ENCODE results near the gene ITGA7.

Gene ITGA7

DNA sequence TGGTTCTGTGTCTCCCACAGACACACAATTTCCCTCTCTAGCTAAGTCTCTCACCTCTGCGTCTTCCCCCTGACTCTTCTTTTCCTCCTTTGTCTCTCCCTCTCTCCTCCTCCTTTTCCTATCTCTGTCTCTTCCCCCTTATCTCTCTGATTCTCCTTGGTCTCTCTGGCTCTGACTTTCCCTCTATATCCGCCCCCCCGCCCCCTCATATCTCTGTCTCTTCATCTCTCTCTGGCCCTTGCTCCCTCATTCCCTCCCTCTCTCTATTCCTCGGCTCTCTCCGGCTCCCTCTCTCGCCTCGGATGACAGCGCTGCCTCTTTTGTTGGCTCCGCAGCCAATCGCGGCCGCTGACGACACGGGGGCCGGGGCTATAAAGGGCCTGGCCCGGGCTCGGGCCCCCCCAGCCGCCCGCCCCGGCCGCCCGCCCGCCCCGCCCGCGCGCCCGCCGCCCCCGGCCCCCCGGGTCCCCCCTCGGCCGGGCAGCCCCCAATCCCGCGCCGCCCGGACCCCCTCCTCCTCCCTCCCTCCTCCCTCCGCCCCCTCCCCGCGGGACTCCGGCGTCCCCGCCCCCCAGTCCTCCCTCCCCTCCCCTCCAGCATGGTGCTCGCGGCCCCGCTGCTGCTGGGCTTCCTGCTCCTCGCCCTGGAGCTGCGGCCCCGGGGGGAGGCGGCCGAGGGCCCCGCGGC, 35.2 kb upstream of the ITGA7 start, which contains the start of gene GDF11:
TSS of gene GDF11 (plus strand) at position 404 of the 687 bp plus-strand sequence. CDS start at position 599, 195 bp downstream.
- H3K27me3 ChIP-seq (ENCODE audit: control insufficient read depth in 2 of 2, insufficient read depth in 2 of 2, low read length in 2 of 2): peaks cover 5 to 10% of the 10 kb centered on the region in 2 donors
- H3K4me1 ChIP-seq (ENCODE audit: control insufficient read depth in 2 of 2, insufficient read depth in 2 of 2, low read length in 2 of 2): peaks cover 15 to 17% of the 10 kb centered on the region in 2 donors
- peak within 1 kb of the TSS; percentile 47 to 57 for H3K9ac ChIP-seq (ENCODE audit: low read depth in 1 of 2, low read length in 2 of 2)
- no peaks in the 10 kb centered on the region for H3K9me3 ChIP-seq (ENCODE audit: control insufficient read depth in 2 of 2, low read length in 2 of 2)
- peak within 1 kb of the TSS in 1 of 2 donors; percentile 23 for H3K27ac ChIP-seq (ENCODE audit: low read depth in 2 of 2, low read length in 2 of 2)
- peak within 1 kb of the TSS; percentile 66 to 72 for H3K4me3 ChIP-seq (ENCODE audit: low read length in 2 of 2)
- H3K36me3 ChIP-seq (ENCODE audit: control insufficient read depth in 2 of 2, insufficient read depth in 2 of 2, low read length in 2 of 2): no peaks in the 10 kb centered on the region

DNA sequence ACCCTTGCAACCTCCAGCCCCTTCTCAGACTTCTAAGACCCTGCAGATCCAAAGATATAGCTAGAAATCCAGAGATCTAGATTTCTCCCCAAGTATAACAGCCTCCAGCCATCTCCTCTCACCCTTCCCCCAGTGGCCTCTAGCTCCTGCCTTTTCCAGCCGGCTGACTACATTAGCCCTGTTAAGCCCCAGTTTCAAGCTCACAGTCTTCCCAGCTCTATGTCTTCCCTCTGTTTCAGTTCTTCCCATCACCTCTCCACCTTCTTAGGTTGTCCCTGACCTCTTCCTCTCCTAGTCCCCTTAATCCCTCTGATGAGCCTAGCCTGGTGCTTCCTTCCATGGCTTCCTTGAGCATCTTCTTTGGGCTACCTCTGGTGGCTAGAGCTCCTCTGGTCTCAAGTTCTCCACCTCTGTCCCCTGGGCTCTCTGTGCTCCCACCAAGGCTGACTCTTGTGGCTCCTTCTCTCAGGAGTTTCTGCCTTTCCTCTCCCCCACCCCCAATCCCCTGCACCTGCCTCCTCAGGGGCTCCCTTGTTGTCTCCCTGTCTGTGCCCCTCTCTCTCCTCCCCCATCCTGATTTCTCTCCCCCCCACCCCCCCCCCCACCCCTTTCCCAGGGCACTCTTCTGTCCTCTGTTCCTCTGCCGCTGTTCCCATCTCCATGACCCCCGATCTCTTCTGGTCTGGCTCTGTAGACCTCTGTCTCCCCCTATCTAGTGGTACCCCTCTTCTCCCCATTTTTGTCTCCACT, 34.4 kb upstream of the ITGA7 start:
- Histone ChIP-seq H3K9me3 (ENCODE audit: control insufficient read depth in 2 of 2, low read length in 2 of 2) (no peaks in the 10 kb centered on the region), H3K27me3 (ENCODE audit: control insufficient read depth in 2 of 2, insufficient read depth in 2 of 2, low read length in 2 of 2) (peaks cover 5 to 10% of the 10 kb centered on the region in 2 donors), H3K4me3 (ENCODE audit: low read length in 2 of 2) (peak overlapping the region in 1 of 2 donors; percentile 53), H3K27ac (ENCODE audit: low read depth in 2 of 2, low read length in 2 of 2) (peak overlapping the region in 1 of 2 donors; percentile 6), H3K4me1 (ENCODE audit: control insufficient read depth in 2 of 2, insufficient read depth in 2 of 2, low read length in 2 of 2) (peaks cover 16 to 24% of the 10 kb centered on the region in 2 donors), H3K36me3 (ENCODE audit: control insufficient read depth in 2 of 2, insufficient read depth in 2 of 2, low read length in 2 of 2) (no peaks in the 10 kb centered on the region), H3K9ac (ENCODE audit: low read depth in 1 of 2, low read length in 2 of 2) (no peak overlapping the region)

DNA sequence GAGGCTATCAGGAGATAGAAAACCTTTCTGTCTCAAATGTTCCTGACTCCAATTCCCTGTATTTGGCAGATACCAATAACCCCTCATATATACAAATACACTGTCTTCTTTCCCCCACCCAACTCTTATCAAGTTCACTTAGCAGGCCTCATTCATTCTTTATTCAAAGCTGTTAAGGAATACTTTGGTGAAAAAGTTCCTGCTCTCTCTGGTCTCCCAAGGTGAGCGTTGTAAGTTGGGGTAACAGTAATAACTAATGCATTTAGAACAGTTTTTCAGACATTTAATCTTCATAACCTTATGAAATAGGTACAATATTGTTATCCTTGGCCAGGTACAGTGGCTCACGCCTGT, 31.3 kb upstream of the ITGA7 start:
- Histone ChIP-seq H3K9ac (ENCODE audit: low read depth in 1 of 2, low read length in 2 of 2) (no peak overlapping the region), H3K27ac (ENCODE audit: low read depth in 2 of 2, low read length in 2 of 2) (no peak overlapping the region), H3K4me3 (ENCODE audit: low read length in 2 of 2) (peak overlapping the region in 1 of 2 donors; percentile 78)

DNA sequence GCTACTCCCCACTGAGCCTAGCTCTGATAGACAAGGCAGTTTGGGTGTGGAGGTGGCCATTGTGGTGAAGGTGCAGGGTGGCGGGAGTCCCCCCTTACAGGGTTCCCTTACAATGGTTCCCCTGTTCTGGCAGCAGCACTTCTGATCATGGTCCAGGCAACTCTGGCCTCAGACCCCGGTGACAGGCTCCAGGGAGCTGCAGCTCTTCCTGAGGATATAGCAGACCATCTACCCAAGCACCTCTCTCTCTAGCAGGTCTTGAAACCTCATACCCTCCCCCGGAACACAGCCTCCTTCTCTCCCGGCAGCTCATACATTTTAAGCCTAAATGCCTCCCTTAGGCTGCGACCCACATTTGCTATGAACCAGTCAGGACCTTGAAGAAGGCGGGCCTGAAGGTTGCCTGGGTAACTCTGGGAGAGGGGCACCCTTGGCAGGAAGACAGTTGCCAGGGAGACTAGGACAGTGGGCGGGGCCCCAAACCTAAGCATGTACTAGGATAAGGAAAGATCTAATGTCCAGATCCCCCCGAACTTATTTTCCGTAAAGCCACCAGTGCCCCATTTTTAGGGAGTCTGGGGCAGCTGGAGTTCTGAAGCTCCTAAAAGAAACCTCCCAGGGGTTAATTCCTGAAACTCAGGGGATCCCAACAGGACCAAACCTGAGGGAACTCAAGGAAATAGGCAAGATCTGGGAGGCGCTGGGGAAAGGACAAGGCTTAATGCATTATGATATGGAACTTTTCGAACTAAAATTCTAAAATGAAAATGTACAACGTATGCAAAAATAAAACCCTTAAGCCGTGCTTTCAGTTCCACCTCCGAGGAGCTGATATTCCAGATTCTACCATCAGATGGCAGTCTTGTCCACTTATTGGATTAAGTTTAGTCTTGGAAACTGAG, 30.7 kb upstream of the ITGA7 start:
- Histone ChIP-seq H3K4me3 (ENCODE audit: low read length in 2 of 2) (peak overlapping the region; percentile 67 to 78), H3K4me1 (ENCODE audit: control insufficient read depth in 2 of 2, insufficient read depth in 2 of 2, low read length in 2 of 2) (peaks cover 13 to 18% of the 10 kb centered on the region in 2 donors), H3K36me3 (ENCODE audit: control insufficient read depth in 2 of 2, insufficient read depth in 2 of 2, low read length in 2 of 2) (no peaks in the 10 kb centered on the region), H3K9ac (ENCODE audit: low read depth in 1 of 2, low read length in 2 of 2) (peak overlapping the region; percentile 56 to 66), H3K27ac (ENCODE audit: low read depth in 2 of 2, low read length in 2 of 2) (peak overlapping the region; percentile 44 to 64), H3K9me3 (ENCODE audit: control insufficient read depth in 2 of 2, low read length in 2 of 2) (no peaks in the 10 kb centered on the region), H3K27me3 (ENCODE audit: control insufficient read depth in 2 of 2, insufficient read depth in 2 of 2, low read length in 2 of 2) (peaks cover 0 to 5% of the 10 kb centered on the region in 2 donors)

More for the DNA sequence above, 31.3 kb upstream of the ITGA7 start:
- peaks cover 16 to 21% of the 10 kb centered on the region in 2 donors for H3K4me1 ChIP-seq (ENCODE audit: control insufficient read depth in 2 of 2, insufficient read depth in 2 of 2, low read length in 2 of 2)
- H3K9me3 ChIP-seq (ENCODE audit: control insufficient read depth in 2 of 2, low read length in 2 of 2): no peaks in the 10 kb centered on the region
- H3K27me3 ChIP-seq (ENCODE audit: control insufficient read depth in 2 of 2, insufficient read depth in 2 of 2, low read length in 2 of 2): peaks cover 0 to 5% of the 10 kb centered on the region in 2 donors
- no peaks in the 10 kb centered on the region for H3K36me3 ChIP-seq (ENCODE audit: control insufficient read depth in 2 of 2, insufficient read depth in 2 of 2, low read length in 2 of 2)

DNA sequence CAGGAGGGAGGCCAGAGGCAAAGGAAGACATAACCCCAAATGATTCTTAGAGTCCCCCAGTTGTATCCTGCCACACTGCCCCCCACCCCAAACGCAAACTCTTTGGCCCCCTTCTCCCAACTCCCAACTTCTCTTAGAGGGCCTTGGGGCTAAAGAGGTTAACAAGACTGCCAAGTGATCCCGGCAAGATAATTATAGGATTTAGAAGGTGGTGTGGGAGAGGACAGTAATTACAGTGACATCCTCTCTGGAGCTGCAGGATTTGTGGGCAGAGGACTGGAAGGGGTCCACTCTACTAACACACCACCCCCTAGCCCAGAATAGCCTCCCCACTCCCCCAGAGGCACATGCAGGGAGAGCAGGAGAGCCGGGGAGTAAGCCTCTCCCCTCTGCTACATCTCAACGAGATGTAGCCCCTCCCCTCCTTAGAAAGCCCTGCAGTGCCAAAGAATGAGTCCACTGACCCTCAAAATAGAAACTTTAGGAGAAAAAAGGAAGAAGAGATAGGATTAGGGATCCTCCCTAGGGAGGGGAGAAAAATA, 29.9 kb upstream of the ITGA7 start:
- H3K36me3 ChIP-seq (ENCODE audit: control insufficient read depth in 2 of 2, insufficient read depth in 2 of 2, low read length in 2 of 2): no peaks in the 10 kb centered on the region
- no peaks in the 10 kb centered on the region for H3K9me3 ChIP-seq (ENCODE audit: control insufficient read depth in 2 of 2, low read length in 2 of 2)
- peak overlapping the region in 1 of 2 donors; percentile 78 for H3K4me3 ChIP-seq (ENCODE audit: low read length in 2 of 2)
- H3K27ac ChIP-seq (ENCODE audit: low read depth in 2 of 2, low read length in 2 of 2): peak overlapping the region; percentile 44 to 64
- H3K27me3 ChIP-seq (ENCODE audit: control insufficient read depth in 2 of 2, insufficient read depth in 2 of 2, low read length in 2 of 2): peaks cover 0 to 5% of the 10 kb centered on the region in 2 donors
- peaks cover 11 to 18% of the 10 kb centered on the region in 2 donors for H3K4me1 ChIP-seq (ENCODE audit: control insufficient read depth in 2 of 2, insufficient read depth in 2 of 2, low read length in 2 of 2)
- H3K9ac ChIP-seq (ENCODE audit: low read depth in 1 of 2, low read length in 2 of 2): peak overlapping the region; percentile 56 to 66

DNA sequence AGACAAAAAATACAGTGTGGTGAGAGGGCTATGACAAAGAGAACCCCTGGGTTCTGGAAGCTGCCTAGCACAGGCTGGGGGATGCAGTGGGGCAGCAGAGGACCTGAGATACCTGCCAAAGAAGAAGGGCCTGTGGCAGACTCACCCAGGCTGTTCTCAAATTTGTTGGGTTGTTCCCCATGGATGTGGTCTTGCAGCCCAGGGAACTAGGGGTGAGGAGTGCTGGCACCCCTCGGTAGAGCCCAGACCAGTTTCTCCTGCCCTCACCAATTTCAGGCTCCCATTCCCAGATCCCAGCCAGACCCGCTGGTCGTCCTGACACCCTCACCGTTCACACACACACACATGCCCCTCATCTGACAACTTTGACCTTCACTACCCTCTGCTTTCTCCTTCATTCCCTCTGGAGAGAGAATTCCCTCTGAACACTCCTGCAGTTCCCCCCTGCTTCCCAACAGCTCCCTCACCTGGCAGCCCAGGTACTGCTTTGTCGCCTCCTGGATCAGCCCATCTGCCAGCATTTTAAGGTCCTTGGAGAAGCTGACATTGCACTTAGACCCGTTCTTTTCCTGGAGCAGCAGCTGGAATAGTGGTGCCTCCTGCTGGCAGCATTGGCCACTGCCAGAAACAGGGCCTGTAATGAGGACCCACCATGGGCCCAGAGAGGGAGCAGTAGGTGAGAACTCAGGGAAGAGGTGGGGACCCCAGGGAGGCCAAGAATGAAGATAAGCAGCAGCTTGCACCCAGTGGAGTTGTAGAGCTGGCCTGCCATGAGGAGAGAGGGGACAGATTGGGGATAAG, 29.3 kb upstream of the ITGA7 start:
- H3K4me3 ChIP-seq (ENCODE audit: low read length in 2 of 2): no peak overlapping the region
- H3K9me3 ChIP-seq (ENCODE audit: control insufficient read depth in 2 of 2, low read length in 2 of 2): no peaks in the 10 kb centered on the region
- peaks cover 0 to 3% of the 10 kb centered on the region in 2 donors for H3K36me3 ChIP-seq (ENCODE audit: control insufficient read depth in 2 of 2, insufficient read depth in 2 of 2, low read length in 2 of 2)
- H3K27me3 ChIP-seq (ENCODE audit: control insufficient read depth in 2 of 2, insufficient read depth in 2 of 2, low read length in 2 of 2): peaks cover 0 to 3% of the 10 kb centered on the region in 2 donors
- H3K9ac ChIP-seq (ENCODE audit: low read depth in 1 of 2, low read length in 2 of 2): no peak overlapping the region
- peaks cover 9 to 18% of the 10 kb centered on the region in 2 donors for H3K4me1 ChIP-seq (ENCODE audit: control insufficient read depth in 2 of 2, insufficient read depth in 2 of 2, low read length in 2 of 2)
- peak overlapping the region in 1 of 2 donors; percentile 10 for H3K27ac ChIP-seq (ENCODE audit: low read depth in 2 of 2, low read length in 2 of 2)

DNA sequence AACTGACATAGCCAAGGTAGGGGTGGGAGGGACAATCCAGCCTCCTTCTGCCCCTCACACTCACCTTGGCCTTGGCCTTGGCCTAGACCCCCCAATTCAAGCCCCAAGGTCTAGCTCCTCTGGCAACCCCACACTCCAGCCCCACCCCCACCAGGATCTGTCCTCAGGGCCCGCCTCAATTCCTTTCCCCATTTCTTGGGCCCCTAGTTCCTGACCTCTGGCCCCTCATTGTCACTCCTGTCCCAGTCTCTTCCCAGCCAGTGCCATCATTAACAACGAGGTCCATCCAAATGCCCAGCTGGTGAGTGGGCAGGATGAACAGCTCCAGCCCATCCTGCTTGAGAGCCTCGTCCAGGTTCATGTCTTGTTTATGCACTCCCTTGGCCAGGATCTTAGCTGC, 28.4 kb upstream of the ITGA7 start:
- no peaks in the 10 kb centered on the region for H3K9me3 ChIP-seq (ENCODE audit: control insufficient read depth in 2 of 2, low read length in 2 of 2)
- no peaks in the 10 kb centered on the region for H3K27me3 ChIP-seq (ENCODE audit: control insufficient read depth in 2 of 2, insufficient read depth in 2 of 2, low read length in 2 of 2)
- H3K9ac ChIP-seq (ENCODE audit: low read depth in 1 of 2, low read length in 2 of 2): no peak overlapping the region
- H3K36me3 ChIP-seq (ENCODE audit: control insufficient read depth in 2 of 2, insufficient read depth in 2 of 2, low read length in 2 of 2): peaks cover 0 to 3% of the 10 kb centered on the region in 2 donors
- H3K27ac ChIP-seq (ENCODE audit: low read depth in 2 of 2, low read length in 2 of 2): no peak overlapping the region
- no peak overlapping the region for H3K4me3 ChIP-seq (ENCODE audit: low read length in 2 of 2)
- peaks cover 9 to 18% of the 10 kb centered on the region in 2 donors for H3K4me1 ChIP-seq (ENCODE audit: control insufficient read depth in 2 of 2, insufficient read depth in 2 of 2, low read length in 2 of 2)

DNA sequence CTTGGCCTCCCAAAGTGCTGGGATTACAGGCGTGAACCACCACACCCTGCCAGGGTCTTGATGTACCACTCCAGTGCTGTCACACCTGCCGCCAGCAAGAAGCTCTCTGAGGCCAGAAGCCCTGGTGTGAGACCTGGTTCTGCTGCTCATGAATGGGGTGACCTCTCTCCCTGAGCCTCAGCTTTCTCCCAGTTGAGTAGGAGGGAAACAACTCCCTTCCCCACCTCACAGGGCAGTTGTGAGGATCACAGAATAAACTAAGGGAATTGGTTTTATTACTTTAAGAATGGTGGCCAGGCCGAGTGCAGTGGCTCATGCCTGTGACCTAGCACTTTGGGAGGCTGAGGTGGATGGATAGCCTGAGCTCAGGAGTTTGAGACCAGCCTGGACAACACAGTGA, 26.9 kb upstream of the ITGA7 start:
- H3K9me3 ChIP-seq (ENCODE audit: control insufficient read depth in 2 of 2, low read length in 2 of 2): no peaks in the 10 kb centered on the region
- peaks cover 19 to 26% of the 10 kb centered on the region in 2 donors for H3K4me1 ChIP-seq (ENCODE audit: control insufficient read depth in 2 of 2, insufficient read depth in 2 of 2, low read length in 2 of 2)
- no peaks in the 10 kb centered on the region for H3K27me3 ChIP-seq (ENCODE audit: control insufficient read depth in 2 of 2, insufficient read depth in 2 of 2, low read length in 2 of 2)
- no peak overlapping the region for H3K27ac ChIP-seq (ENCODE audit: low read depth in 2 of 2, low read length in 2 of 2)
- no peak overlapping the region for H3K9ac ChIP-seq (ENCODE audit: low read depth in 1 of 2, low read length in 2 of 2)
- H3K36me3 ChIP-seq (ENCODE audit: control insufficient read depth in 2 of 2, insufficient read depth in 2 of 2, low read length in 2 of 2): peaks cover 0 to 3% of the 10 kb centered on the region in 2 donors
- no peak overlapping the region for H3K4me3 ChIP-seq (ENCODE audit: low read length in 2 of 2)

DNA sequence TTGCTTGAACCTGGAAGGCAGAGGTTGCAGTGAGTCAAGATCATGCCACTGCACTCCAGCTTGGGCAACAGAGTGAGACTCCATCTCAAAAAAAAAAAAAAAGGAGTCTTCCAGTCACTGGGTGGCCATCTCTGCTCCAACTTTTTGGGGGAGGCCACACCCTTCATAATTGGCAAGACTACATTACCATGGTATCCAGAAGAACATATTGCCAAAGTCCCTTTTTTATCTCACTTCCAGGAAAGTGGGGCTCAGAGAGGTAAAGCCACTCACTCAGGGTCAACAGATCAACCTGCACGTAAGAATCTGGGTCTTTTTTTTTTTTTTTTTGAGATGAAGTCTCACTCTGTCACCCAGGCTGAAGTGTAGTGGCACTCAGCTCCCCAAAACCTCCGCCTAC, 26.2 kb upstream of the ITGA7 start:
- Histone ChIP-seq H3K27me3 (ENCODE audit: control insufficient read depth in 2 of 2, insufficient read depth in 2 of 2, low read length in 2 of 2) (no peaks in the 10 kb centered on the region), H3K4me3 (ENCODE audit: low read length in 2 of 2) (no peak overlapping the region), H3K4me1 (ENCODE audit: control insufficient read depth in 2 of 2, insufficient read depth in 2 of 2, low read length in 2 of 2) (peaks cover 21 to 29% of the 10 kb centered on the region in 2 donors), H3K9ac (ENCODE audit: low read depth in 1 of 2, low read length in 2 of 2) (no peak overlapping the region), H3K36me3 (ENCODE audit: control insufficient read depth in 2 of 2, insufficient read depth in 2 of 2, low read length in 2 of 2) (peaks cover 0 to 3% of the 10 kb centered on the region in 2 donors), H3K27ac (ENCODE audit: low read depth in 2 of 2, low read length in 2 of 2) (no peak overlapping the region), H3K9me3 (ENCODE audit: control insufficient read depth in 2 of 2, low read length in 2 of 2) (no peaks in the 10 kb centered on the region)

Data from mucosa of rectum (tissue), 2 donors.